ENCODE data around the gene TFAP2E. TPM values are rescaled to one million over a fixed set of nuclear protein-coding genes. Genes with fewer than 3 reads are reported as not detected.
A peak's percentile ranks its signal among the peaks of the same experiment; 100 is the strongest.

Gene TFAP2E
- total RNA-seq, 2 experiments from 2014 or later, result 0.42 to 0.65 TPM

DNA sequence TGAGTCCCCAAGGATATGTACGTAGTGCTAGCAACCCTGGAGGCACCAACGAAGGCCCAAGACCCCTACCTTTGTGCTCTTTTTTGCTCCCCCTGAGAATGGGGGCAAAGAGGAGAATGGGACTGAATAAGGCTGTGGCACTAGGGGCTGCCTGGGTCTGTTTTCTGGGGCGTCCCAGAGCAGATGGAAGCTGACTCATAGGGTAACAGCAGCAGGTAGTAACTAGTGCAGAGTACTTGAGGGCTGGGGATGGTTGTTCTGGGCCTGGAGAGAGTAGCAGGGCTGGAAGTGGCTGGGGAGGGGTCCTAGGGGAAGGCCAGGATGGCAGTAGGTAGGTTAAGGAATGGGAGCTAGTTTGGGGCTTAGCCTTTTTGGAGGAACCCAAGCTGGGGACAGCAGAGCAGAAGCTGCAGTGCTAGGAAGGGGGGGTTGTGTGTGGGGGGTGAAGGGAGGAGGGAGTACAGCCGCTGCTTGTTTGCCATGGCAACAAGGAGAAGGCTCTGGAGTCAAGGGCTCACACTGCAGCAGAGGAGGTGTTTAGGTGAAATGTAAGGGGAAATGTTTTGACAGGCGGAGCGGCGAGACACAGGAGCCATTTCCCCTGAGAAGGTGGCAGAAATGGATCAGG, 13.7 kb upstream of the TFAP2E start:
- peak overlapping the region; percentile 54 for H3K27ac Mint-ChIP-seq
- ChIA-PET CTCF (interaction anchor here (1.4 to 2.3 kb wide), 4 partner anchors 10 to 210 kb away, joined by 3 to 8 read pairs (median 4); partner anchors contain the start of genes CLSPN and TFAP2E), POLR2A (no interaction called here)
- H3K4me1 Mint-ChIP-seq, result peaks cover 50% of the 10 kb centered on the region
- no peaks in the 10 kb centered on the region for H3K9me3 Mint-ChIP-seq
- peaks cover 9% of the 10 kb centered on the region for H3K36me3 Mint-ChIP-seq (ENCODE audit: low read depth)
- no peaks in the 10 kb centered on the region for H3K27me3 Mint-ChIP-seq
- H3K4me3 Mint-ChIP-seq, result peak overlapping the region; percentile 33
- DNase-seq, result no peak

DNA sequence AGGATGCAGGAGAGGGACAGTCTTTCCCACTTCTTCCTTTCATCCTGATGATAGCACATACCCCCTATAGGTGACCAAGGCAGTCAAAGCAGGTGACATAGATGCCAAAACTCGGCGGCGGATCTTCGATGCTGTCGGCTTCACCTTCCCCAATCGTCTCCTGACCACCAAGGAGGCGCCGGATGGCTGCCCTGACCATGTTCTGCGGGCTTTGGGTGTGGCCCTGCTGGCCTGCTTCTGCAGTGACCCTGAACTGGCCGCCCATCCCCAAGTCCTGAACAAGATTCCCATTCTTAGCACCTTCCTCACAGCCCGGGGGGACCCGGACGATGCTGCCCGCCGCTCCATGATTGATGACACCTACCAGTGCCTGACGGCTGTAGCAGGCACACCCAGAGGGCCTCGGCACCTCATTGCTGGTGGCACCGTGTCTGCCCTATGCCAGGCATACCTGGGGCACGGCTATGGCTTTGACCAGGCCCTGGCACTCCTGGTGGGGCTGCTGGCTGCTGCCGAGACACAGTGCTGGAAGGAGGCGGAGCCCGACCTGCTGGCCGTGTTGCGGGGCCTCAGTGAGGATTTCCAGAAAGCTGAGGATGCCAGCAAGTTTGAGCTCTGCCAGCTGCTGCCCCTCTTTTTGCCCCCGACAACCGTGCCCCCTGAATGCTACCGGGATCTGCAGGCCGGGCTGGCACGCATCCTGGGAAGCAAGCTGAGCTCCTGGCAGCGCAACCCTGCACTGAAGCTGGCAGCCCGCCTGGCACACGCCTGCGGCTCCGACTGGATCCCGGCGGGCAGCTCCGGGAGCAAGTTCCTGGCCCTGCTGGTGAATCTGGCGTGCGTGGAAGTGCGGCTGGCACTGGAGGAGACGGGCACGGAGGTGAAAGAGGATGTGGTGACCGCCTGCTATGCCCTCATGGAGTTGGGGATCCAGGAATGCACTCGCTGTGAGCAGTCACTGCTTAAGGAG, 12.6 kb upstream of the TFAP2E start:
- POLR2A ChIA-PET, result no interaction called here
- Mint-ChIP-seq H3K4me1 (peaks cover 45% of the 10 kb centered on the region), H3K9me3 (no peaks in the 10 kb centered on the region), H3K4me3 (no peak overlapping the region), H3K27me3 (no peaks in the 10 kb centered on the region), H3K36me3 (ENCODE audit: low read depth) (peaks cover 14% of the 10 kb centered on the region), H3K27ac (no peak overlapping the region)
- CTCF ChIA-PET, result interaction anchor here (0.7 to 2.7 kb wide), 7 partner anchors 8 to 209 kb away, joined by 3 to 13 read pairs (median 4); partner anchors contain the start of genes CLSPN and TFAP2E
- no peak for DNase-seq

- Mint-ChIP-seq H3K27ac (no peak overlapping the region), H3K4me1 (peaks cover 36% of the 10 kb centered on the region), H3K4me3 (no peak overlapping the region), H3K36me3 (ENCODE audit: low read depth) (peaks cover 14% of the 10 kb centered on the region), H3K9me3 (no peaks in the 10 kb centered on the region), H3K27me3 (no peaks in the 10 kb centered on the region)
- DNase-seq, result no peak
- CTCF ChIA-PET, result interaction anchor here (0.7 to 2.7 kb wide), 4 partner anchors 10 to 119 kb away, joined by 3 to 13 read pairs (median 7); partner anchors contain the start of gene TFAP2E
- POLR2A ChIA-PET, result no interaction called here
These were observed 11.7 kb upstream of the TFAP2E start for GRCh38 chr1:35561297-35561971.

DNA sequence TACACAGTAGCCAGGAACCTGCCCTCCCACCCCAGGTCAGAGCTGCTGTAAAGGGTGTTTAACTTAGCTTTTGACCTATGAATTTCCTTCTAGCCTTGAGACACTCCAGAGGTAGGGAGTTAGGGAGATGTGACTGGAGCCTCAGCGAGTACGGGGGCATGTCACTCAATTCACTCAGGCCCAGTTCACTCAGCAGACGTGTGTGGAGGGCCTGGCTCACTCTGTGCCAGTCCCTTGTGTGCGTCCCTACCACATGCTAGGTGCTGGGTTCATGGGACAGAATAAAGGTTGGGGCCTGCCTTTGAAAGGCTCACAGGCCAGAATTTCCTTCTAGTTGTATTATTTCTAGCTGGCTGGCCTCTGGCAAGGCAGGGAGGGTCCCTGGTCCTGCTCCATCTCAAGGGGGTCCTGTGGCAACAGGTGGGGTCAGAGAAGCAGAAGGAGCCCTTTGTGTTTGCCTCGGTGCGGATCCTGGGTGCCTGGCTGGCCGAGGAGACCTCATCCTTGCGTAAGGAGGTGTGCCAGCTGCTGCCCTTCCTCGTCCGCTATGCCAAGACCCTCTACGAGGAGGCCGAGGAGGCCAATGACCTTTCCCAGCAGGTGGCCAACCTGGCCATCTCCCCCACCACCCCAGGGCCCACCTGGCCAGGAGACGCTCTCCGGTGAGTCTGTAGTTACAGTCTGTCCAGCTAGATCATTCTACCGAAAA, 11.0 kb upstream of the TFAP2E start:
- Mint-ChIP-seq H3K27ac (no peak overlapping the region), H3K4me1 (peaks cover 32% of the 10 kb centered on the region), H3K4me3 (no peak overlapping the region), H3K9me3 (no peaks in the 10 kb centered on the region), H3K36me3 (ENCODE audit: low read depth) (peaks cover 14% of the 10 kb centered on the region), H3K27me3 (no peaks in the 10 kb centered on the region)
- DNase-seq, result no peak
- CTCF ChIA-PET, result interaction anchor here (2.7 kb wide), 1 partner anchor 111 kb away, joined by 13 read pairs; no protein-coding TSS in a partner anchor
- POLR2A ChIA-PET, result no interaction called here

DNA sequence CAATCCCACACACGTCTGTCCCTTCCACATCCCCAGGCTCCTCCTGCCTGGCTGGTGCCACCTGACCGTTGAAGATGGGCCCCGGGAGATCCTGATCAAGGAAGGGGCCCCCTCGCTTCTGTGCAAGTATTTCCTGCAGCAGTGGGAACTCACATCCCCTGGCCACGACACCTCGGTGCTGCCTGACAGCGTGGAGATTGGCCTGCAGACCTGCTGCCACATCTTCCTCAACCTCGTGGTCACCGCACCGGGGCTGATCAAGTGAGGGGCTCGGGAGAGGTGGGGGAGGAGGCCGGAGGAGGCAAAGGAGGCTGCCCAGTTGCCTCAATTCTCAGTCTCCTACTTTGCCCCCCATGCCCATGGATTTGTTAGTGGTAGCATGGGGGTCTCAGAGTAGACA, 9.9 kb upstream of the TFAP2E start:
- peaks cover 30% of the 10 kb centered on the region for H3K4me1 Mint-ChIP-seq
- H3K27me3 Mint-ChIP-seq, result no peaks in the 10 kb centered on the region
- ChIA-PET POLR2A (no interaction called here), CTCF (no interaction called here)
- H3K36me3 Mint-ChIP-seq (ENCODE audit: low read depth), result peaks cover 14% of the 10 kb centered on the region
- DNase-seq, result no peak
- no peaks in the 10 kb centered on the region for H3K9me3 Mint-ChIP-seq
- H3K27ac Mint-ChIP-seq, result no peak overlapping the region
- H3K4me3 Mint-ChIP-seq, result no peak overlapping the region

DNA sequence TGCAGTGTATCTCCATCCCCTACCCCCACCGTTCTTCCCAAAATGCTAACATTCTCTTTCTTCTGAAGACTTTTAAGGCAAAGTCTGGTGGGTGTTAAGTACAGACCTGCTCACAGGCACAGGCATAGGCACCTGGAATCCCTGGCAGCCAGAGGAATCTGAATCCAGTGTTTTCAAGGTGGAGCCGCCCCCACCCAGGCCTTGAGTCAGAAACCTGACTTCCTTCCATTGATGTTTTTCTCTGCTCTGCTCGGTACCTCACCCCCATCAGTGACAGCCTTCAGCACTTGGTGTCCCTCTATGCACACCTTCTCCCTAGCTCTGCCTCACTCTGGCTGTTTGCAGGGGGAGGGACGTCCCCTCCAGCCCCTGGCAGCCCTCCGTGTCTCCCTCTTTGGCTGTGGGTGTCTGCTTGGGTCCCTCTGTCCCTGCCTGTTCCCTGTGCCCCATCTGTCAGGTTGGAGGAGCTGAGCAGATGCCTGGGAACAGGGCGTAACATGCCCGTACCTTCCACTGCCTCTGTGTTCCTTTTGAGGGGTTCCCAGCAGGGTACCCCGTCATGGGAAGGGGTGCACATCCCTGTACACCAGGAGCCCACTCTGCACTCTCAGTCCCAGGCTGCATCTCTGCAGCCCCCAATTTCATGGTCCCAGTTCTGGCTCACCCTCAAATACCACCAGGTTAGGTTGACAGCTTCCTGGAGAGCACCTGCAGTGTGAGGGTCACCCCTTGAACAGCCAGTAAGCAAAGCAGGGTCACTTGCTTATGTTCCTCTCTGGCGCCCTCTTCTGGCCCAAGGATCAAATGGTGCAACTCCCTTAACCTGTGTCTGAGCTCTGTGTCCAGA, 8.9 kb upstream of the TFAP2E start:
- Mint-ChIP-seq H3K27me3 (no peaks in the 10 kb centered on the region), H3K9me3 (no peaks in the 10 kb centered on the region), H3K4me3 (no peak overlapping the region), H3K36me3 (ENCODE audit: low read depth) (peaks cover 14% of the 10 kb centered on the region), H3K4me1 (peaks cover 27% of the 10 kb centered on the region), H3K27ac (peak overlapping the region; percentile 33)
- ChIA-PET POLR2A (interaction anchor here (0.7 kb wide), 2 partner anchors 71 to 205 kb away, joined by 3 read pairs; no protein-coding TSS in a partner anchor), CTCF (interaction anchor here (0.6 to 2.0 kb wide), 14 partner anchors 8 to 368 kb away, joined by 3 to 26 read pairs (median 4); no protein-coding TSS in a partner anchor)
- peak; percentile 89 for DNase-seq

DNA sequence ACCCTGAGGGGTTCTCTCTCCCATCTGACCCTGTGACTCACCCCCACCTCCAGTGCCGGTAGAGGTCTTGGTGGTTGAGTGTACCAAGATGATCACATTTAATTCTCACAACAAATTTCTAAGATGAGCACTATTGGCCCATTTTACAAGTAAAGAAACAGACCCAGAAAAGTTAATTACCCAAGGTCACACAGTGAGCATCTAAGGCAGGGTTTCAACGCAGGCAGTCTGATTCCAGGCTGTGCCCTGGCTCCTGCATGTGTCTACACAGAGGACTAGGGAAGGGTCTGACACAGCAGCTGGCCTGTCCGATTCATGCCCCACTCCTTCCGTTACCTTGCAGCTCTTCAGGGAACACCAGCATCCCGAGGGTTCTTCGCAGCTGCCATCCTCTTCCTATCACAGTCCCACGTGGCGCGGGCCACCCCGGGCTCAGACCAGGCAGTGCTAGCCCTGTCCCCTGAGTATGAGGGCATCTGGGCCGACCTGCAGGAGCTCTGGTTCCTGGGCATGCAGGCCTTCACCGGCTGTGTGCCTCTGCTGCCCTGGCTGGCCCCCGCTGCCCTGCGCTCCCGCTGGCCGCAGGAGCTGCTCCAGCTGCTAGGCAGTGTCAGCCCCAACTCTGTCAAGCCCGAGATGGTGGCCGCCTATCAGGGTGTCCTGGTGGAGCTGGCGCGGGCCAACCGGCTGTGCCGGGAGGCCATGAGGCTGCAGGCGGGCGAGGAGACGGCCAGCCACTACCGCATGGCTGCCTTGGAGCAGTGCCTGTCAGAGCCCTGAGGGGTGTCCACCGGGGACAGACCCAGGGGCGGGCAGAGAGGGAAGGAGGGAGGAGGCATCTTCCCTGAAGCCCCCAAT, 8.0 kb upstream of the TFAP2E start:
- Mint-ChIP-seq H3K4me1 (peaks cover 21% of the 10 kb centered on the region), H3K27ac (no peak overlapping the region), H3K9me3 (no peaks in the 10 kb centered on the region), H3K27me3 (no peaks in the 10 kb centered on the region), H3K36me3 (ENCODE audit: low read depth) (peaks cover 14% of the 10 kb centered on the region), H3K4me3 (no peak overlapping the region)
- ChIA-PET CTCF (interaction anchor here (0.6 to 2.0 kb wide), 14 partner anchors 9 to 369 kb away, joined by 3 to 26 read pairs (median 4); no protein-coding TSS in a partner anchor), POLR2A (interaction anchor here (0.7 kb wide), 2 partner anchors 72 to 204 kb away, joined by 3 read pairs; no protein-coding TSS in a partner anchor)
- DNase-seq, result no peak

- ChIA-PET POLR2A (no interaction called here), CTCF (interaction anchor here (1.1 to 2.0 kb wide), 4 partner anchors 16 to 160 kb away, joined by 3 to 26 read pairs (median 6); no protein-coding TSS in a partner anchor)
- no peak for DNase-seq
- Mint-ChIP-seq H3K27ac (no peak overlapping the region), H3K4me3 (no peak overlapping the region), H3K36me3 (ENCODE audit: low read depth) (peaks cover 14% of the 10 kb centered on the region), H3K9me3 (no peaks in the 10 kb centered on the region), H3K4me1 (peaks cover 21% of the 10 kb centered on the region), H3K27me3 (no peaks in the 10 kb centered on the region)
These were observed 7.4 kb upstream of the TFAP2E start for GRCh38 chr1:35565742-35566133.

DNA sequence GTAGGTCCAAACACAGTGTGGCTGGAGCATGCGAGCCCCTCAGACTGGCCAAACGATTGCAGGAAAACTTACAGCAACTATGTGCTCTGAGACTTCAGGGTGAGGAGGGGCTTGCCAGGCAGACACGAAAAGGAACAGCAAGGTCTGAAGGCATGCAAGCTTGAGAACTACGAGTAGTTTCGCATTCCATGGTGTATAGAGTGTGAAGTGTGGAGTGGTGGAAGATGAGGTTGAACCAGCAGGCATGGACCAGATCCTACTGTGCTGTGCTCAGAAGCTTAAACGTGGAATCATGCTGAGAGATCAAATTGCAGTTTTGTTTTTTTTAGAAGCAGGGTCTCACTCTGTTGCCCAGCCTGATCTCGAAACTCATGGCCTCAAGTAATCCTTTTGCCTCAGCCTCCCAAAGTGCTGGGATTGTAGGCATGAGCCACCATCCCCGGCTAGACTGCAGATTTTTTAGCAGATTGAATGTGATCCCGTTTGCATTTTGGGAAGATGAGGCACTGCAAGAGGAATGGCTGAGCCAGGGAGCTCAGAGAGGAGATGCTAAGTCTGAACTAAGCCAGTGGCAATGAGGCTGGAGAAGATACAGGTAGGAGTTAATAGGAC, 5.1 kb upstream of the TFAP2E start:
- DNase-seq, result no peak
- H3K36me3 Mint-ChIP-seq (ENCODE audit: low read depth), result peaks cover 8% of the 10 kb centered on the region
- H3K27ac Mint-ChIP-seq, result no peak overlapping the region
- no peaks in the 10 kb centered on the region for H3K9me3 Mint-ChIP-seq
- H3K4me1 Mint-ChIP-seq, result peaks cover 12% of the 10 kb centered on the region
- peaks cover 19% of the 10 kb centered on the region for H3K27me3 Mint-ChIP-seq
- POLR2A ChIA-PET, result no interaction called here
- CTCF ChIA-PET, result interaction anchor here (1.2 to 2.0 kb wide), 6 partner anchors 10 to 201 kb away, joined by 4 to 9 read pairs (median 6); partner anchors contain the start of gene CLSPN
- no peak overlapping the region for H3K4me3 Mint-ChIP-seq

- peaks cover 19% of the 10 kb centered on the region for H3K27me3 Mint-ChIP-seq
- no peak overlapping the region for H3K27ac Mint-ChIP-seq
- ChIA-PET CTCF (interaction anchor here (0.6 to 2.0 kb wide), 16 partner anchors 9 to 367 kb away, joined by 3 to 16 read pairs (median 4); partner anchors contain the start of genes CLSPN, KIAA0319L and NCDN), POLR2A (no interaction called here)
- peaks cover 8% of the 10 kb centered on the region for H3K36me3 Mint-ChIP-seq (ENCODE audit: low read depth)
- H3K4me3 Mint-ChIP-seq, result no peak overlapping the region
- H3K9me3 Mint-ChIP-seq, result no peaks in the 10 kb centered on the region
- peaks cover 8% of the 10 kb centered on the region for H3K4me1 Mint-ChIP-seq
- DNase-seq, result peak; percentile 74
These were observed 4.1 kb upstream of the TFAP2E start for GRCh38 chr1:35568975-35569395.
